HG02970 (cell line): ENCODE results near the gene MST1R.
"Not testable (repeated sequence)": the region's sequence is repeated elsewhere in the genome, so short reads cannot be mapped to it uniquely, and the experiment has no call there.

Experiments used
- ATAC-seq: cut with Tn5 transposase; IDR thresholded peaks from one replicate; pipeline ENCODE4 v1.9.1; 2021; ENCODE audit warnings: mild to moderate bottlenecking, moderate library complexity, moderate number of reproducible peaks; ENCODE audit not compliant: unreplicated experiment, low FRiP score

Gene MST1R

DNA sequence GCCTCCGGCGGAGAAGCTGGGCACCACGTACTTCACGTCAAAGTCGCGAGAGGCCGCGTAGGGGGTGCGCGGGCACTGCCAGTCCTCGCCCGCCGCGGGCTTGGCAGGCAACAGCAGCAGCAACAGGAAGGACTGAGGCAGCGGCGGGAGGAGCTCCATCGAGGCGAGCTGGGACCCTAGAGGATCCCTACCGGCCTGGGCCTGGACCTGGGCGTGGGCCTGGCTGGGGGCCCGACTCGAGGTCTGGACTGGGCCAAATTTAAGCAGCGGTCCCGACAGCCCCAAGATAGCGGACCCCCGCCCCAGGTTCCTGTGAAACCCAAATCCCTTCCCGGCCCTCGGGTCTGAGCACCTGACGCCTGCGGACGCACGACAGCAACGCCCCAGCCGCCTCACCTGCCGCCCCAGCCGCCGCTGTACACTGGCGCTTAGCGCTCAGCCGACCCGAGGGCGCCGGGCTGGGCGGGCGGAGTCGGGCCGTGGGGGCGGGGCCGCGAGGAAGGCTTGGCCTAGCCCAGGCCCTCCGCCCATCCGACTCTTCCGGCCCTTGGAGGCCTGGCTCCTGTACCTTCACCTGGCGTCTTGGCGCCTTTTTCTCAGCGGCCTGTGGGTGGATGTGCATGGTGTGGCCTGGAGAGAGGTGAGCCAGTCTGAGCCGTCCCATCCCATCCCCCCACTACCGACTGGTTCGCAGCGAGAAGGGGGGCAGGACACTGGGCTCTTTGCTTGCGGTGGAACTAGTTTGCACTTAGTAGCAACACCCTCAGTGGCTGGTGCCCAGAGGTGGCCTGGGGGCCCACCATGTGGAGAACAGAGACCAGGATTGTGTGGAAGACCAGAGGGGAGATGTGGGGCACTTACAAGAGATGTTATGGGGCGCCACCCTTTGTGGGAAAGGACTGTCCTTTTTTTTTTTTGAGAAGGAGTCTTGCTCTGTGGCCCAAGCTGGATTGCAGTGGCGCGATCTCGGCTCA lies at the start of gene MST1R:
Gene MST1R, minus strand, starts transcription at position 423 of the 974 bp plus-strand sequence. Its CDS starts 264 bp downstream, at position 159.
- ATAC-seq: no peak

DNA sequence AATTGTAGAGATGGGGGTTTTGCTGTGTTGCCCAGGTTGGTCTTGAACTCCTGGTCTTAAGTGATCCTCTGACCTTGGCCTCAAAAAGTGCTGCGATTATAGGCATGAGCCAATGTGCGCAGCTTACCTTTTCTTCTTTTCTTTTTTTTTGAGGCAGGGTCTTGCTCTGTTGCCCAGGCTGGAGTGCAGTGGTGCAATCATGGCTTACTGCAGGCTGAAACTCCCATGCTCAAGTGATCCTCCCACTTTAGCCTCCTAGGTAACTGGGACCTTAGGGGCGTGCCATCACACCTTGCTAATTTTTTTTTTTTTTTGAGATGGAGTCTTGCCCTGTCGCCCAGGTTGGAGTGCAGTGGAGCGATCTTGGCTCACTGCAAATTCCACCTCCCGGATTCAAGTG lies 49.3 kb upstream of the MST1R start:
- no peak for ATAC-seq

DNA sequence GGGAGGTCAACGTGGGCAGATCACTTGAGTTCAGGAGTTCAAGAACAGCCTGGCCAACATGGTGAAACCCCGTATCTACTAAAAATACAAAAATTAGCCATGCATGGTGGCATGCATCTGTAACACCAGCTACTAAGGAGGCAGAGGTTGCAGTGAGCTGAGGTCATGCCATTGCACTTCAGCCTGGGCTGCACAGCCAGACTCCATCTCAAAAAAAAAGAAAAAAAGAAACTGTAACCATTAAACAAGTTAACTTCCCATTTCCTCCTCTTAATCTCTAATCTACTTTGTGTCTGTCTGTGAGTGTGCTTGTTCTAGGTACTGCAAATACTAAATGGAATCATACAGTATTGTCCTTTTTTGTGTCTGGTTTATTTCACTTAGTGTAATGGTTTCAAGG lies 39.0 kb upstream of the MST1R start:
- no peak for ATAC-seq

DNA sequence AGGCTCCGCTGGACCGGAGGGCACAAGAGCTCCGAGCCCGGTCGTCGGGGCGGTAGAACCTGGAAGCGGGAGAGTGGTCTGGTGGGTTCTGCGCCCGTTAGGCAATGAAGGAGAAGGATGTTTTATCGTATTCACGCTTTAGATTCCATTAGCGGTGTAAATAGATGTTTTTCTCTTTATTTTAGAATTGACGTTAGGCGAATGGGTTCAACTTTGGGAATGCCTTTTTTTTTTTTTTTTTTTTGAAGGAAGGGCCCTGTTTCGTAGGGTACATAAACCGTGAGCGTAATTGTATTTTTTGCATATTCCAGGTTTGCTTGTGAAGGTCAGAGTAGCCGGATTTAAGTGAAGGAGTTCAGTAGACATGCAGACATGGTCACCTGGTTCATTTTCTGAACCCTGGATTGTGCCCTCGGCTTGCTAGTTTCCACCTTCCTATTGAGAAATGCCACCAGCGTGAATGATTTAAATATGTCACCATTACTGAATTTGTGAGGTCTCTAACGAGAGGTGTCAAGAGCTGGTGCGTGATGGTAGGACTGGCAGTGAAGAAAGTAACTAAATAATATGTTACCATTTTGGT lies 37.1 kb upstream of the MST1R start:
- ATAC-seq: peak; percentile 8

DNA sequence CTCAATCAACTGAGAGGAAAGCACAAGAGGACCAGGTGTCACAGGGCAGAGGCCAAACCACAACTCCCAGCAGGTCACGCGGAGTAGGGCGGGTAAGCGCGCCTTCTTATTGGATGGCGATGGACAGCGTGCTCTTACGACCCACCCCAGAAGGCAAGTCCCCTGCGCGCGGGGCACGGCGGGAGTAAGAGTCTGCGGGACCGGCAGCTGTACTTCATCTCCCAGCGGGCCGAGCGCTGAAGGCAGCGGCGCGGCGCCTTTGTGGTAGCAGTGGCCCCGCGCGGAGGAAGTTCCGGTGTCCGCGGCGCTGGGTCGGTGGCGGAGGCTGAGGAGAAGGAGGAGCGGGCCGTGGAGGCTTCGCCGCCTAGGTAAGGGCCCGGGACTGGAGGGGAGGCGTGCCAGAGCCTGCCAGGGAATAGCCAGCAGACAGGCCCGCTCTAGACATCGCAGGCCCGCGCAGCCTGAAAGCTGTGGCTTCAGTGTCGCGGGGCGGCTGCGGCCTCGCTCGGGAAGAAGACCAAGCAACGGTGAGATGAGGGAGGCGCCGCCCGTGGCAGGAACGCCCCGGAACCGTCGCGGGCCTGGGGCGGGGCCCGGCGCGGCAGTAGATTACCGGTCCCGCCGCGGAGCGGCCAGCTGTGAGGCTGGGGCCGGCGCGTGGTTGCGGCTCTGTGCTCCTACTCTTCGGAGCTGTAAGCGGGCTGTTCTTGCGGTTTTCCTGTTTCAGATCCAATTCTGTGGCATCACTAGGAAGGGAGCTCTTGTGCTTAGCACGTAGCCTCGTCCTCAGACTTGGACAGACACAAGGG lies 36.4 kb upstream of the MST1R start, which contains the start of gene RBM6:
Gene RBM6, plus strand, starts transcription at position 293 of the 809 bp plus-strand sequence. CDS start 22,492 bp downstream, outside the sequence.
- ATAC-seq: peak; percentile 90

DNA sequence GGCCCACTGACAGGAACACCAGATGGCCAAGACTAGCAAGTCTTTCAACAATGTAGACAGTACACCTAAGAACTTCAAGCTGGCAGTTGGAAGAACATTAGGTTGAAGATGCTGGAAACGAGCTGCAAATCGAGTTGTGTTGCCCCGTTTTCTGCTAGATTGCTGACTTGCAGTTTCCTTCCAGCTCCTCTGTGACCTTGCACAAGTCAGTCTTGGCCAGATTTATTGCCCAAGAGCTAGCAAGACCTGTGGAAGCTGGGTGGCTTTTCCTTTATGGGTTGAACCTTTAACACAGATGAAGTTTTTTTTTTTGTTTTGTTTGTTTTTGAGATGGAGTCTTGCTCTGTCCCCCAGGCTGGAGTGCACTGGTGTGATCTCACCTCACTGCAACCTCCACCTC lies 33.4 kb upstream of the MST1R start:
- ATAC-seq: no peak

DNA sequence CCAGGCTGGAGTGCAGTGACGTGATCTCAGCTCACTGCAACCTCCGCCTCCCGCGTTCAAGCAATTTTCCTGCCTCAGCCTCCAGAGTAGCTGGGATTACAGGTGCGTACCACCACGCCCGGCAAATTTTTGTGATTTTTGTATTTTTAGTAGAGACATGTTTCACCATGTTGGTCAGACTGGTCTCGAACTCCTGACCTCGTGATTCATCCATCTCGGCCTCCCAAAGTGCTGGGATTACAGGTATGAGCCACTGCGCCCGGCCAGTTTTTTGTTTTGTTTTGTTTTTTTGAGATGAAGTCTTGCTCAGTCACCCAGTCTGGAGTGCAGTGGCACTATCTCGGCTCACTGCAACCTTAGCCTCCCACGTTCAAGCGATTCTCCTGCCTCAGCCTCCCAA lies 28.6 kb upstream of the MST1R start:
- ATAC-seq: not testable (repeated sequence)

DNA sequence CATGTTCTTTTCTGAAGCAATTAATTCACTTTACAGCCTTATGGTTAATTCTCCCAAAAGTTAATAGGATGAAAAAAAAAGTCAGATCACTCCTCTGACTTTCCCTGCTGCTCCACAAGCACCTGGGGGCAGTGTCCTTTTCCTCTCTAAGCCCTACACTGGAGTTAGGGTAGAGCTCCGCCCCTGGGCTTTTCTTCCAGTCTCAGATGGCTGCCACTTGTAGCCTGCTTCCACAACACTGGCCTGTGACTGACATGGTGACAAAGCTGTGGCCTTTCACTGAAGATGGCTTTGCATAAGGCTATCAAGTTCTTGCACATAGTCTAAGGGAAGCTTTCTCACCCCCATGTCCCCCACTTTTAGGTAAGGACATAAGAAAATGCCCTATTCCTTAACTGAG lies 27.2 kb upstream of the MST1R start:
- ATAC-seq: no peak

DNA sequence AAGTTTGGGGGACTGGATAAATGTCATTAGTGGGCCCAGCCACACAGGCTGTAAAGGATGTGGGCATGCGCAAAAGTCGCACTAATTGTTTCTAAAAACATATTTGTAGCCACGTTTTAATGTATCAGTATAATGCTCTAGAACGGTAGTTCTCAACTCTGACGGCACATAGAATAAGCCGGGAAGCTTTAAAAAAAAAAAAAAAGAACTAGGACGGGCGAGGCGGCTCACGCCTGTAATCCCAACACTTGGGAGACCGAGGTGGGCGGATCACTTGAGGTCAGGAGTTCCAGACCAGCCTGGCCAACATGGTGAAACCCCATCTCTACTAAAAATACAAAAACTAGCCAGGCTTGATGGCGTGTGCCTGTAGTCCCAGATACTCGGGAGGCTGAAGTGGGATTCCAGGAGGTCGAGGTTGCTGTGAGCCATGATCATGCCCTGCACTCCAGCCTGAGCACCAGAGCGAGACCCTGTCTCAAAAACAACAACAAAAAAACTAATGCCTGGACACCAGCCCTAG lies 26.6 kb upstream of the MST1R start:
- no peak for ATAC-seq

DNA sequence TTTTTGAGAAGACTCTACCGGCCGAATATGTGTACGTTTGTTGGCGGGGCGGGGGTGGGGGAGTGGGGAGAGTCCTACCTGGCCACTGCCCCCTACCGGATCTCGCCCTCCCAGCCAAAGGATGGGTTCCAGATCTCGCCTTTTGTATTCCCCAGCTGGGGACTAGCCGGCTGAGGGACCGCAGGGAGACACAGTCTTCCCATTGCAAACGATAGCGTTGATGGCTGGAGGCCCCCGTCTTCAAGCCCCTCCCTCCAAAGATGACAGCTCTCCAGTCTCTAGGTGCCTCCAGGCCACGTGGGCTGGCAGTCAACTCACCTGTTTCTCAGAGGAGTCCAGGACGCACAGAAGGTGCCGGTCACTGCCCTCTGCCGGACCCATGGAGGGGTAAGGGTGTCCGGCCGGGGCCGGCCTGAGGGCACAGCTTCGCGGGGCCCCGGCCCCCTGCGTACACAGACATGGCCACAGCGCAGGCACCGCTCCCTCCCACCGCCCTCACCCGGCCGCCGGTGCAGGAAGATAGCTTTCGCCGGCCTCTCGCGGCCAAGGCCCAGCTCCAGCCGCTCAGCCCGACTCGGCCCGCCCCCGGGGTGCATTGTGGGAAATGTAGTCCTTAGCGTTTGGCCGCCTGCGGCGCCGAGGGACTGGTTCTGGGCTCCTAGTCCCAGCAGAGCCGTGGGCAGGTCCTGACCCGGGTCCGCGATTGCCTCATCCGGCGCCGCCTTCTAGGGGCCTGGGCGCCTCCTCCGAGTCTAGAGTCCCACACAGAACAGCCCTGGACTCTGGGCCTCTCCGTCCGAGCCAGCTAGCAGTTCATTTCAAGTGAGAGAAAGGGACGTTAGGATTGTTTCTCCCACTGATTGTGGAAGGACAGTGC lies 25.9 kb upstream of the MST1R start, which contains the start of gene MON1A:
Gene MON1A, minus strand, starts transcription at position 521 of the 877 bp plus-strand sequence. CDS start 16,465 bp downstream, outside the sequence.
- ATAC-seq: peak; percentile 69

DNA sequence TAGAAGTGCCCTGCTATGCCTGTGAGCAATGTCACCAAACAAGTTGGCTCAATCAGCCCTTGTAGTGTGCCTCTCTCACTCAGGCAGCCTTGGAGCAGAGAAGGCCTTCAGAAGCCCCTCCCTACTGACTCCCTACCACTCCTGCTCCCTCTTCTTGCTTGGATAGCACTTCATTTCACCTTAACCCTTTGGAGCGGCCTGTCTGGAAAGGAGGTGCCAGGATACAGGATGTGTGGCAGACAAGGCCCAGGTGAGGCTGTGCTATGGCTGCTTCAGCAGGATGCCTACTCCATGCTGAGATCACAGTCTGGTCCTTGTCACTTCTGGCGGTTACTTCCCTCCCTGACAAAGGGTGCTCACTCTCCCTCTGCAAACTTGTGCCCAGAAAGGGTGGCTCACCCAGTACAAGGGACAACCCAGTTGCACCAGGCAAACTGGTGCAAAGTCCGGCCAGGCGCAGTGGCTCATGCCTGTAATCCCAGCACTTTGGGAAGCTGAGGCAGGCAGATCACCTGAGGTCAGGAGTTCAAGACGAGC lies 24.9 kb upstream of the MST1R start:
- ATAC-seq: no peak

DNA sequence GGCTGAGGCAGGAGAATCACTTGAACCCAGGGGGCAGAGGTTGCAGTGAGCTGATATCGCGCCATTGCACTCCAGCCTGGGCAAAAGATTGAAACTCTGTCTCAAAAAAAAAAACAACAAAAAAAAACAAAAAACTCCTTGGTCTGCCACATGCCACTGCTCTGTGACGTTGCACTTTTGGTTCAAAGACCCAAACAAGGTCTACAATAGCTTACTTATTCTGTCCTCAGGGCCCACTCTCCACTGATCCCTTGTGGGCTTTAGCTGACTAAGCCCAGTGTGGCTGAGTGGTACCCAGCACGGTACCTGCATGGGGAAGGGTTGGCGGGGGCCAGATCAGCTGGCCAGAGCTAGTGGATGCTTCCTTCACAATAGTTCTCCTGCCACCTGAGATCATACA lies 24.1 kb upstream of the MST1R start:
- no peak for ATAC-seq

DNA sequence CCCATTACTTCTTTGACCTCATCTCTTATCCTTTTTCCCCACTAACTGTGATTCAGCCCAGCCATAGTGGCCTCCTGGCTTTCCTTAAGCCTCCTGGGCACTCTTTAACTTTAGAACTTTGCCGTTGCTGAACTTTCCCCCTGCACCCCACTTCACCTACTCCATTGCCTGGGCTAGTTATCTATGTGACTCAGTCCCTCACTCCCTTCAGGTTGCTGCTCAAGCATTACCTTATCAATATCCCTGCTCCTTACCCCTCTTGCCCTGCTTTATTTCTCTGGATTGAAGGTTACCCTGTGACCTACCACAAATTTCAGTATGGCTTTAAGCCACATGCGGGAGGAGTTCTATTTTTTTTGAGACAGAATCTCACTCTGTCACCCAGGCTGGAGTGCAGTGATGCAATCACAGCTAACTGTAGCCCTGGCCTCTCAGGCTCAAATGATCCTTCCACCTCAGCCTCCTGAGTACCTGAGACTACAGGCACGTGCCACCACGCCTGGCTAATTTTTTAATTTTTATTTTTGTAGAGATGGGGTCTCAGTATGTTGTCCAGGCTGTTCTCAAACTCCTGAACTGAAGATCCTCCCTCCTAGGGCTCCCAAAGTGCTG lies 22.6 kb upstream of the MST1R start:
- no peak for ATAC-seq

DNA sequence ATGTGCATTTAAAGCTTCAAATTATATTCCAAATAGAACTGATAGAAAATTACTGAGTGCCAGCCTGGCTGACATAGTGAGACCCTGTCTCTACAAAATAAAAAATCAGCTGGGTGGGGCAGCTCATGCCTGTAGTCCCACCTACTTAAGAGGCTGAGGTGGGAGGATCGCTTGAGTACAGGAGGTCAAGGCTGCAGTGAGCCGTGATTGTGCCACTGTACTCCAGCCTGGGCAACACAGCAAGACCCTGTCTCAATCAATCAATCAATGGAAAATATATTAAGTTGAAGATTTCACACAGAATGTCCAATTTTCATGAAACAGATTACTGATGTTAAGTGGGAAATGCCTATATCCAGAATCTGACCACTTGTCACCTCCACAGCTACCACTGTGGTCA lies 21.8 kb upstream of the MST1R start:
- ATAC-seq: no peak

DNA sequence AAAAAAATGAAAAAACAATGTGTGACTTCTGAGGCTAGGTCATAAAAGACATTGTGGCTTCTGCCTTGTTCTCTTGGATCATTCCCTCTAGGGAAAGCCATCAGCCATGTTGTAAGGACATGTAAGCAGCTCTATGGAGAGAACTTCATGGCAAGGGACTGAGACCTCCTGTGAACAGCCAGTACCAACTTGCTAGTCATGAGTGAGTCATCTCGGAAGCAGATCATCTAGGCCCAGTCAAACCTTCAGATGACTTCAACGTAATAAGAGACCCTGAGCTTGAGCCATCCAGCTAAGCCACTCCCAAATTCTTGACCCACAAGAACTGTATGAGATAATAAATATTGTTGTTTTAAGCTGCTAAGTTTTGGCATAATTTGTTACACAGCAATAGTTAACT lies 21.0 kb upstream of the MST1R start:
- no peak for ATAC-seq

DNA sequence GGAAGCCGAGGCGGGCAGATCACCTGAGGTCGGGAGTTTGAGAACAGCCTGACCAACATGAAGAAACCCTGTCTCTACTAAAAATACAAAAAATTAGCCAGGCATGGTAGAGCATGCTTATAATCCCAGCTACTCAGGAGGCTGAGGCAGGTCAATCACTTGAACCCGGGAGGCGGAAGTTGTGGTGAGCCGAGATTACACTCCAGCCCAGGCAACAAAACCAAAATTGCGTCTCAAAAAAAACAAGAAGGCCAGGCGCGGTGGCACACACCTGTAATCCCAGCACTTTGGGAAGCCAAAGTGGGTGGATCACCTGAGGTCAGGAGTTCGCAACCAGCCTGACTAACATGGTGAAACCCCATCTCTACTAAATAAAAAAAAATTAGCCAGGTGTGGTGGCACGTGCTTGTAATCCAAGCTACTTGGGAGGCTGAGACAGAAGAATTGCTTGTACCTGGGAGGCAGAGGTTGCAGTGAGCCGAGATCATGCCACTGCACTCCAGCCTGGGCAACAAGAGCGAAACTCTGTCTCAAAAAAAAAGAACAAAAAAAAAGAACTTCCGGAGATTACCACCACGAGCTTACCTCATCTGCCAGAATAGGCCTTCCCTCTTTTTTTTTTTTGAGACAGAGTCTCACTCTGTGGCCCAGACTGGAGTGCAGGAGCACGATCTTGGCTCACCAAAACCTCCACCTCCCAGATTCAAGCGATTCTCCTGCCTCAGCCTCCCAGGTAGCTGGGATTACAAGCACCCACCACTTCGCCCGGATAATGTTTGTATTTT lies 14.3 kb upstream of the MST1R start:
- not testable (repeated sequence) for ATAC-seq

DNA sequence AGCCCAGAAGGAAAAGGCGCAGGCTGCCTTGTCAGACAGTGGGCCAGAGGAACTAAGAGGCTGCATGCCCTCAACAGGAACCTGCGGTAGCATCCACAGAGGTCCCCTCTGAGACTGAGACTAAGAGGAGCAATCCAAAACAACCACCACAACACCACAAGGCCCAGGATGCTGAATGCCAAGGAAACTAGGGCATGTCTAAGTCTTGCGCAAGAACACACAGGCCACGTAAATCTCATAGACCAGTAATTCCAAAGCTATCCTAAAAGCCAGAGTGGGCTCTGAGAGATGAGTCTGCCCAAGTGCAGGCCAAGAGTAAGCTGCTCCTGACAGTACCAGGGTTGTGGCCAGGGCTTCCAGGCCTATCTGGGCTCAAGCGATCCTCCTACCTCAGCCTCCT lies 13.0 kb upstream of the MST1R start:
- ATAC-seq: no peak

DNA sequence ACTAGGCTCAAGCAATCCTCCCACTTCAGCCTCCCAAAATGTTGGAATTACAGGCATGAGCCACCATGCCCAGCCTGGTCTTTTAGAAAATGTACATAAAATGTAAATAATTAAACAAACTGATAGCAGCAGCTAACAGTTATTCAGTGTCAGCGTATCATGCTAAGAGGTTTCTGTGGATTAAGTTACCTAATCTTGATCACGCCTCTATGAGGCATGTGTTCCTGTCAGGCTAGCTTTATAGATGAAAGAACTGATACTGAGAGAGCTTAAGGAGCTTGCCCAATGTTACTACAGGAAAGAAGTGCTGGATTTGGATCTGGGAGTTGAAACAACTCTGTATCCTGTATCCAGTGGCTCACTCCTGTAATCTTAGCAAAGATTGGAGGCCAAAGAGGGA lies 11.2 kb upstream of the MST1R start:
- no peak for ATAC-seq
